WTC11 (cell line): ENCODE measurements around the gene SYT9.

Experiments
- ARID4B ChIP-seq: sonication (generic); formaldehyde crosslinking; IDR thresholded peaks from 2 replicates; pipeline ENCODE4 v1.8.0; 2023; ENCODE audit warnings: missing genetic modification reagents, mild to moderate bottlenecking, borderline replicate concordance
- ATF3 ChIP-seq: sonication (generic); formaldehyde crosslinking; conservative IDR thresholded peaks from 2 replicates; pipeline ENCODE4 v1.8.1; 2022; ENCODE audit warnings: mild to moderate bottlenecking, missing genetic modification reagents
- CREB1 ChIP-seq: sonication (generic); formaldehyde crosslinking; IDR thresholded peaks from 2 replicates; pipeline ENCODE4 v1.8.0; 2023; ENCODE audit warnings: mild to moderate bottlenecking, missing genetic modification reagents
- E2F4 ChIP-seq: sonication (generic); formaldehyde crosslinking; IDR thresholded peaks from 2 replicates; pipeline ENCODE4 v1.8.1; 2022; ENCODE audit warnings: low read depth, mild to moderate bottlenecking, moderate library complexity, missing genetic modification reagents, borderline replicate concordance
- ESRRA ChIP-seq: sonication (generic); formaldehyde crosslinking; IDR thresholded peaks from 2 replicates; pipeline ENCODE4 v1.8.1; 2022; ENCODE audit warnings: mild to moderate bottlenecking, missing genetic modification reagents, borderline replicate concordance
- NR1H2 ChIP-seq: sonication (generic); formaldehyde crosslinking; IDR thresholded peaks from 2 replicates; pipeline ENCODE4 v1.9.0; 2021; ENCODE audit warnings: mild to moderate bottlenecking, moderate library complexity, missing genetic modification reagents
- PRRX2 ChIP-seq: fragments of 250-450 bp; sonication (Bioruptor Pico); IDR thresholded peaks from 2 replicates; pipeline ENCODE4 v1.8.0; 2021; ENCODE audit warnings: mild to moderate bottlenecking
- USF2 ChIP-seq: sonication (generic); formaldehyde crosslinking; IDR thresholded peaks from 2 replicates; pipeline ENCODE4 v1.8.1; 2023; ENCODE audit warnings: mild to moderate bottlenecking, missing genetic modification reagents, moderate library complexity
- ZNF121 ChIP-seq: sonication (generic); formaldehyde crosslinking; IDR thresholded peaks from 2 replicates; pipeline ENCODE4 v1.8.0; 2023; ENCODE audit warnings: missing genetic modification reagents
- TF ChIP-seq, protein P1 (sequence below): fragments of 200-600 bp; IDR thresholded peaks from 2 replicates; pipeline ENCODE4 v1.8.0; 2022; ENCODE audit warnings: antibody characterized with exemption
- TF ChIP-seq, protein P2 (sequence below): sonication (generic); formaldehyde crosslinking; IDR thresholded peaks from 2 replicates; pipeline ENCODE4 v1.8.1; 2022; ENCODE audit warnings: low read depth, missing genetic modification reagents, borderline replicate concordance
- TF ChIP-seq, protein P3 (sequence below): sonication (generic); formaldehyde crosslinking; IDR thresholded peaks from 2 replicates; pipeline ENCODE4 v1.8.0; 2023; ENCODE audit warnings: mild to moderate bottlenecking, missing genetic modification reagents
- TF ChIP-seq, protein P4 (sequence below): sonication (generic); formaldehyde crosslinking; IDR thresholded peaks from 2 replicates; pipeline ENCODE4 v1.8.0; 2022; ENCODE audit warnings: mild to moderate bottlenecking, missing genetic modification reagents
- TF ChIP-seq, protein P5 (sequence below): sonication (generic); formaldehyde crosslinking; IDR thresholded peaks from 2 replicates; pipeline ENCODE4 v1.8.0; 2022; ENCODE audit warnings: mild to moderate bottlenecking, missing genetic modification reagents

GRCh38 chr11:7263842-7264241 is 12.1 kb downstream of the SYT9 start:
- TF ChIP-seq, protein P1, sequence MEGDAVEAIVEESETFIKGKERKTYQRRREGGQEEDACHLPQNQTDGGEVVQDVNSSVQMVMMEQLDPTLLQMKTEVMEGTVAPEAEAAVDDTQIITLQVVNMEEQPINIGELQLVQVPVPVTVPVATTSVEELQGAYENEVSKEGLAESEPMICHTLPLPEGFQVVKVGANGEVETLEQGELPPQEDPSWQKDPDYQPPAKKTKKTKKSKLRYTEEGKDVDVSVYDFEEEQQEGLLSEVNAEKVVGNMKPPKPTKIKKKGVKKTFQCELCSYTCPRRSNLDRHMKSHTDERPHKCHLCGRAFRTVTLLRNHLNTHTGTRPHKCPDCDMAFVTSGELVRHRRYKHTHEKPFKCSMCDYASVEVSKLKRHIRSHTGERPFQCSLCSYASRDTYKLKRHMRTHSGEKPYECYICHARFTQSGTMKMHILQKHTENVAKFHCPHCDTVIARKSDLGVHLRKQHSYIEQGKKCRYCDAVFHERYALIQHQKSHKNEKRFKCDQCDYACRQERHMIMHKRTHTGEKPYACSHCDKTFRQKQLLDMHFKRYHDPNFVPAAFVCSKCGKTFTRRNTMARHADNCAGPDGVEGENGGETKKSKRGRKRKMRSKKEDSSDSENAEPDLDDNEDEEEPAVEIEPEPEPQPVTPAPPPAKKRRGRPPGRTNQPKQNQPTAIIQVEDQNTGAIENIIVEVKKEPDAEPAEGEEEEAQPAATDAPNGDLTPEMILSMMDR, result no peak
- TF ChIP-seq ATF3 (CRISPR knock-in tag) (no peak), ESRRA (CRISPR knock-in tag) (no peak), ARID4B (CRISPR knock-in tag) (no peak), USF2 (no peak), ZNF121 (CRISPR knock-in tag) (no peak), PRRX2 (CRISPR knock-in tag) (no peak), NR1H2 (CRISPR knock-in tag) (no peak), E2F4 (no peak), CREB1 (no peak)
- TF ChIP-seq, protein P2, sequence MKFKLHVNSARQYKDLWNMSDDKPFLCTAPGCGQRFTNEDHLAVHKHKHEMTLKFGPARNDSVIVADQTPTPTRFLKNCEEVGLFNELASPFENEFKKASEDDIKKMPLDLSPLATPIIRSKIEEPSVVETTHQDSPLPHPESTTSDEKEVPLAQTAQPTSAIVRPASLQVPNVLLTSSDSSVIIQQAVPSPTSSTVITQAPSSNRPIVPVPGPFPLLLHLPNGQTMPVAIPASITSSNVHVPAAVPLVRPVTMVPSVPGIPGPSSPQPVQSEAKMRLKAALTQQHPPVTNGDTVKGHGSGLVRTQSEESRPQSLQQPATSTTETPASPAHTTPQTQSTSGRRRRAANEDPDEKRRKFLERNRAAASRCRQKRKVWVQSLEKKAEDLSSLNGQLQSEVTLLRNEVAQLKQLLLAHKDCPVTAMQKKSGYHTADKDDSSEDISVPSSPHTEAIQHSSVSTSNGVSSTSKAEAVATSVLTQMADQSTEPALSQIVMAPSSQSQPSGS, result no peak
- TF ChIP-seq, protein P3, sequence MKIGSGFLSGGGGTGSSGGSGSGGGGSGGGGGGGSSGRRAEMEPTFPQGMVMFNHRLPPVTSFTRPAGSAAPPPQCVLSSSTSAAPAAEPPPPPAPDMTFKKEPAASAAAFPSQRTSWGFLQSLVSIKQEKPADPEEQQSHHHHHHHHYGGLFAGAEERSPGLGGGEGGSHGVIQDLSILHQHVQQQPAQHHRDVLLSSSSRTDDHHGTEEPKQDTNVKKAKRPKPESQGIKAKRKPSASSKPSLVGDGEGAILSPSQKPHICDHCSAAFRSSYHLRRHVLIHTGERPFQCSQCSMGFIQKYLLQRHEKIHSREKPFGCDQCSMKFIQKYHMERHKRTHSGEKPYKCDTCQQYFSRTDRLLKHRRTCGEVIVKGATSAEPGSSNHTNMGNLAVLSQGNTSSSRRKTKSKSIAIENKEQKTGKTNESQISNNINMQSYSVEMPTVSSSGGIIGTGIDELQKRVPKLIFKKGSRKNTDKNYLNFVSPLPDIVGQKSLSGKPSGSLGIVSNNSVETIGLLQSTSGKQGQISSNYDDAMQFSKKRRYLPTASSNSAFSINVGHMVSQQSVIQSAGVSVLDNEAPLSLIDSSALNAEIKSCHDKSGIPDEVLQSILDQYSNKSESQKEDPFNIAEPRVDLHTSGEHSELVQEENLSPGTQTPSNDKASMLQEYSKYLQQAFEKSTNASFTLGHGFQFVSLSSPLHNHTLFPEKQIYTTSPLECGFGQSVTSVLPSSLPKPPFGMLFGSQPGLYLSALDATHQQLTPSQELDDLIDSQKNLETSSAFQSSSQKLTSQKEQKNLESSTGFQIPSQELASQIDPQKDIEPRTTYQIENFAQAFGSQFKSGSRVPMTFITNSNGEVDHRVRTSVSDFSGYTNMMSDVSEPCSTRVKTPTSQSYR (CRISPR knock-in tag), result no peak
- TF ChIP-seq, protein P4, sequence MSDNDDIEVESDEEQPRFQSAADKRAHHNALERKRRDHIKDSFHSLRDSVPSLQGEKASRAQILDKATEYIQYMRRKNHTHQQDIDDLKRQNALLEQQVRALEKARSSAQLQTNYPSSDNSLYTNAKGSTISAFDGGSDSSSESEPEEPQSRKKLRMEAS, result no peak
- TF ChIP-seq, protein P5, sequence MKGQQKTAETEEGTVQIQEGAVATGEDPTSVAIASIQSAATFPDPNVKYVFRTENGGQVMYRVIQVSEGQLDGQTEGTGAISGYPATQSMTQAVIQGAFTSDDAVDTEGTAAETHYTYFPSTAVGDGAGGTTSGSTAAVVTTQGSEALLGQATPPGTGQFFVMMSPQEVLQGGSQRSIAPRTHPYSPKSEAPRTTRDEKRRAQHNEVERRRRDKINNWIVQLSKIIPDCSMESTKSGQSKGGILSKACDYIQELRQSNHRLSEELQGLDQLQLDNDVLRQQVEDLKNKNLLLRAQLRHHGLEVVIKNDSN (CRISPR knock-in tag), result no peak
